ENCODE results near the gene PMM1.
A peak's percentile ranks its signal among the peaks of the same experiment; 100 is the strongest.

PMM1 gene

DNA sequence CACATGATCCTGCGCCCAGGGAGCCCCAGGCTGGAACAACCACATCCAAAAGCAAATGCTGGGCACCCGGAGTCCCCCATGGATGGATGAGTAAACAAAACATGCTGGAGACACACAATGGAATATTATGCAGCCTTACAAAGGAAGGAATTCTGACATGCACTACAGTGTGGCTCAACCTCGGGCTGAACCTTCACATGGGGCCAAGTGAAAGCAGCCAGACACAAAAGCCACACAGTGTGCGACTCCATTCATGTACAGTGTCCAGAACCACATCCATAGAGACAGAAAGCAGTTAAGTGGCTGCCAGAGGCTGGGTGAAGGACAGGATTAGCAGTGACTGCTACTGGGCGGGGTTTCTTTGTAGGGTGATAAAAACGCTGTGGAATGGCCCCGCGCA, 55.4 kb downstream of the PMM1 start:
- DNase-seq, result no peak

DNA sequence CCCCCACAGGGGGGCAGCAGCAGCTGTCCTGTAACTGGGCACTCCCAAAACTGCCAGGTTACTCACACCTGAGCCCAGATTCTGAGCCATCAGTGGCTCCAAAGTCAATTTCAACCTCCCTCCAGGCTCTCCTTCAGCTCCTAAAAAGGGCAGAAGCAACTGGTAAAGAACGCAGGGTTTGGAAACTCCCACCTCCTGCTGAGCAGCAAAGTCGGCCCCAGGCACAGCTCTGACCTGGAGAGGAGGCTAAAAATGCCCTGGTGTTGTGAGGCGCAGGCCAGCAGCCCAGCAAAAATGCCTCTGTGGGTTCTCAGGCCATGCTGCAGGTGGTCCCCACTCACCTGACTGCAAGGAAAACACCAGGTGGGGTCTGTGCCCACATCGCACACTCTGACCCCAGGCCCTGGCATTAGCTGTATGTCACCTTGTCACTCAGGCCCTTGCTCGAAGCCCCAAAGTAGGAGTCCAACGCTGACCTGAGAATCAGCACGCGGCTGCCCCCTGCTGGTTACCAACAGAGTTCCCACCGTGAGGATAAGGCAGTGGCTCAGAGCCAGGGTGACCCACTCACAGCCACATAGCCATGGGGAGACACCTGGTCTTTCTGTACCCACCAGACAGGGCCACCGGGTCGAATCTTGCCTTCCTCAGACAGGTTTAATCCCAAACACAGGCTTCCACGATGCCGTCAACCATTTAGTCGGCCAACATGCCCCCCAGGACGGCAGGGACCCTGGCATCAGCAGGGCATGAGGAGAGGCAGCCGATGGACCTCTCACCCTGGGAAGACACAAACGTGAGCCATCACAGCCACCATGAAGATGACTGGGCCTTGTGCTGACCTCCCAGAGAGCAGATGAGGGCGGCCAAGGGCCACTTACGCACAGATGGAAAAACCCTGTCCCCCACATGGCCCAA, 56.5 kb downstream of the PMM1 start:
- DNase-seq, result peak; percentile 80 to 85

DNA sequence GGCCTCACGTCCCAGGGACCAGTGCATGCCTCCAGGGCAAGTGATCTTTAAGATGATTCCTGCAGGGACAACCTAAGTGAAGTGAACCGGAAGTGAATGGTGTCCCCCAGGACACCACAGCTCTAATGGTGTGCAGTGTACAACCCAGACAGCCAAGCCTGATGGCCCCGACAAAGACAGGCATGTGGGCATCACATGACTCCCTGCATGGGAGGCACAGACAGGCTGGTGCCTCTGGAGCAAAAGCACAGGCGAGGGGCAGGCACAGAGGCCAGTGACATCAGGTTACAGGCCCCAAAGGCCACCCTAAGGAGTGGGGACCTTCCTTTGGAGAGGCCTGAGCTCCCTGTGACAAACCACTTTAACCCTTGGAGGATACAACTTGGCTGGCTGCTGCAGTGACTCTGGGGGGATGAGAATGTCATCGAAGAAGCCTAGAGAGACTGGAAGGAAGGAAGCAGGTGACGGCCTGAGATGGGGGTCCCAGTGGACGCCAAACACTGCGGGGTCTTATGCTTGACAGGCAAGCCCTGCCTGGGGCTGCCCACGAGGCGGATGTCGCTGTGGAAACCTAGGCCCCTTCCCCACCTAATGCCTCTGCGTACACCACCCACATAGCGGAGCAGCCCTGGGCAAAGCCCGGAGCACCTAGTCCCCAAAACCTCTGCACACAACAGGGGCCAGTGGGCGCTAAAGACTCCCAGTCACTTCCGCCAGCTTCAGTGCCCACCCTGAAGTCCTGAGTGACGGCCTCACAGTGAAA, 57.7 kb downstream of the PMM1 start:
- DNase-seq, result no peak

DNA sequence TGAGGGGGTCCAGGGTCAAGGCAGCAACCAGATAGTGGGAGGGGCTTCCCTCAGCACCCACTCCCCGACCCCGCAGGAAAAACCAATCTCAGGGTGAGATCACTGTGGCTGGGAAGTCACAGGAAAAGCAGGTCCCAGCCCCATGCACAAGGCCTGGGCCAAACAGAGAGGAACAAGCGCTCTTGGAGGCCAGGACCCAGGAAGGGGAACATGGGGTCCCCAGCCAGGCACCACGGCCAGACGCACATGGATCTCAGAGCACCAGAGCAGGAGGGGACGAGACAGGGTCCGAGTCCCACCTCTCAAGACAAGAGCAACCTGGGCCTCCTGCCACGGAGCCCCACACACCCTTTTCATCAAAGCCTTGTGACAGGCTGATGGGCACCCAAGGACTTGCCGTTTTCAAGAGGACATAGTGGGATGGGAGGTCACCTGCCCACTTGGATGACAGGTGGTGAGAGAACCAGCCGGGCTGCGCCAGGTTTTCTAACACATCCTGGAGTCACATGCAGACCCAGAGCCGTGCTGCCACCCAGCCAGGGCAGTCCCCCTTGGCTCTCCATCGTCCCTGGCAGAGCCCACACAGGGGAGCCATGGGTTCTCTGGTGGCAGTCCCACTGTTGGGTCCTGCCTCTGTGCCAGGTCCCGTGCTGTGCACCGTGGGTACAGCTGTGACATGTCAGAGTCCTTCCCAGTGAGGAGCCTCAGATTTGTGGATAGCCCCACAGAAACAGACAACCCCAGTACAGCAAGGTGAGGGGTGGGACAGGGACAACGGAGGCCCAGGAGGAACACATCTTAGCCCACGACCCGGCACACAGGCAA, 58.5 kb downstream of the PMM1 start:
- DNase-seq, result no peak

DNA sequence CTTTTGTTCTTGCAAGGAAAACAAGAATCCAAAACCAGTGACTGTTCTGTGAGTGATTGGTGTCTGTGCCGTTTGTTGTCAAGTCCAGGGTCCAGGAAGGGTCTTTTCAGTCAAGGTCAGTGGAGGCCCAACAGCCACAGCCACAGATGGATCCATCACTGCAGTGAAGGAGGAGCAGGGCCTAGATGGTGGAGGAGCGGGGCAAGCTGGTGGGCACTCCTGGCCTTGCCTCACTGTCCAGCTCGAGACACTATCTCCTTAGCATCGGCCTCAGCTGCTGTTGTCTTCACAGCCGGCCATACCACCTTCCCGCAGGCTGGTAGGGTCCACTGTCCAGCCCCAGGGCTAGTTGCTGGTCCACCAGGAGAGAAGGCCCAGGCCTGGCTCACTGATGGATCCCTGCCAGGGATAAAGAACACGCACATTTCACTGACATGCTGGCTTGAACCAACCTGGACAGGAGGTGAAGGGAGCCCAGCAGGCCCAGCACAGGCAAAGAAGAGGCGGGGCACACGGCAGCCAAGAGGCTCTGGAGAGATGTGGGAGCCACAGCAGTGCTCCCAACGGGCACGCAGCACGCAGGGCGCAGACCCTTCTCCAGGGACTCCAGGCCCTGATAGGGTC, 60.6 kb downstream of the PMM1 start:
- DNase-seq, result no peak

DNA sequence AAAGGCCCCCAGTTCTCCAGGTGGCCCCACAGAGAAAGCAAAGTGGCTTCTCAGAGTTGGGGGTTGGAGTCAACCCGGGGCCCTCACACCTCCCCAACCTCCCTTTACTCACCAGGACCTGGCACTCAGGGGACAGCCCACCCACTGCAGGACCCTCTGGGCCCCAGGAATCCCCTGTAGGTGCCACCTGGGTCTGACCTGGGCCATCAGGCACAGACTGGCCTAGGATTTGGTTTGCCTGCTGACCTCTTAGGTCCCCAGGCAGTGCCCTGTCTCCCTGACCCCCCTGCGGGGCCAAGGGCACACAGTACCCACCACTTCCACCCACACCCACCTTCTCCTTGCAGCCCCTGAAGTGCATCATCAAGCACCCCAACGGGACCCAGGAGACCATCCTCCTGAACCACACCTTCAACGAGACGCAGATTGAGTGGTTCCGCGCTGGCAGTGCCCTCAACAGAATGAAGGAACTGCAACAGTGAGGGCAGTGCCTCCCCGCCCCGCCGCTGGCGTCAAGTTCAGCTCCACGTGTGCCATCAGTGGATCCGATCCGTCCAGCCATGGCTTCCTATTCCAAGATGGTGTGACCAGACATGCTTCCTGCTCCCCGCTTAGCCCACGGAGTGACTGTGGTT, 61.4 kb downstream of the PMM1 start:
- DNase-seq, result no peak

Measured in activated CD4-positive, alpha-beta T cell treated with anti-CD3 and anti-CD28 coated beads, Interleukin-2, amount 50 U/mL, for 48 hours (primary cell).